IPS-18a (cell line): Measurements from ENCODE around the gene RAI1.

Experiments
- H3K27ac ChIP-seq: one replicate; pipeline ENCODE4 v1.5.1; 2013; ENCODE audit warnings: low read length
- H3K27me3 ChIP-seq: one replicate; pipeline ENCODE4 v1.6.1; 2013; ENCODE audit warnings: mild to moderate bottlenecking, low read length; ENCODE audit not compliant: control insufficient read depth, insufficient read depth
- H3K36me3 ChIP-seq: one replicate; pipeline ENCODE4 v1.6.1; 2013; ENCODE audit warnings: low read depth, low read length; ENCODE audit not compliant: control insufficient read depth
- H3K4me1 ChIP-seq: one replicate; pipeline ENCODE4 v1.6.1; 2013; ENCODE audit warnings: low read depth, low read length; ENCODE audit not compliant: control insufficient read depth
- H3K4me3 ChIP-seq: one replicate; pipeline ENCODE4 v1.5.1; 2013; ENCODE audit warnings: low read length
- H3K9ac ChIP-seq: one replicate; pipeline ENCODE4 v1.6.1; 2013; ENCODE audit warnings: mild to moderate bottlenecking, low read length, moderate library complexity
- H3K9me3 ChIP-seq: one replicate; pipeline ENCODE4 v1.6.1; 2013; ENCODE audit warnings: low read depth, low read length; ENCODE audit not compliant: control insufficient read depth

The RAI1 gene

GRCh38 chr17:17666111-17666714 lies 15.0 kb upstream of the RAI1 start:
- no peaks in the 10 kb centered on the region for H3K4me1 ChIP-seq
- no peaks in the 10 kb centered on the region for H3K27me3 ChIP-seq
- H3K4me3 ChIP-seq, result no peak overlapping the region
- H3K9ac ChIP-seq, result no peak overlapping the region
- no peak overlapping the region for H3K27ac ChIP-seq
- no peaks in the 10 kb centered on the region for H3K36me3 ChIP-seq
- no peaks in the 10 kb centered on the region for H3K9me3 ChIP-seq

DNA sequence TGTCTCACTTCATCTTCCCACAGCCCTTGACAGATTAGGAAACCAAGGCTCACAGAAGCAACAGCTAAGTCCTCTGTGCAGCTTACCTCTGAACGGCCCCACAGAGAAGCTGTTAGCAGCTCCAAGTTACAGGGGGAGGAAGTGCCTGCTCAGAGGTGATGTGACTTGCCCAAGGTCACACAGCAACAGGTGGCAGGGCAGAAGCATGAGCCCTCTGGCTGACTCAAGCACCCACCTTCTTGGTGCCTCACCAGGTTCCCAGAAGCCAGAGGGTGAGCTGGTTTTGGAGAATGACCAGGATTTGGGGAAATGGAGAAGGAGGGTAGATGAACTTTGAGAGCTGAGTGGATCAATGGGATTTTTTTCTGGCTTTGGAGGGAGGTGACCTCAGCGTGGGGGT lies 14.0 kb upstream of the RAI1 start:
- Histone ChIP-seq H3K4me3 (no peak overlapping the region), H3K9me3 (no peaks in the 10 kb centered on the region), H3K9ac (no peak overlapping the region), H3K27me3 (no peaks in the 10 kb centered on the region), H3K36me3 (no peaks in the 10 kb centered on the region), H3K27ac (no peak overlapping the region), H3K4me1 (no peaks in the 10 kb centered on the region)

- Histone ChIP-seq H3K9ac (no peak overlapping the region), H3K27ac (no peak overlapping the region), H3K36me3 (no peaks in the 10 kb centered on the region), H3K9me3 (no peaks in the 10 kb centered on the region), H3K4me3 (no peak overlapping the region), H3K27me3 (peaks cover 3% of the 10 kb centered on the region), H3K4me1 (no peaks in the 10 kb centered on the region)
Measured at GRCh38 chr17:17667947-17668346, 13.3 kb upstream of the RAI1 start.

GRCh38 chr17:17668358-17668757 lies 12.9 kb upstream of the RAI1 start:
- H3K4me3 ChIP-seq, result no peak overlapping the region
- H3K9me3 ChIP-seq, result no peaks in the 10 kb centered on the region
- peaks cover 7% of the 10 kb centered on the region for H3K27me3 ChIP-seq
- H3K4me1 ChIP-seq, result no peaks in the 10 kb centered on the region
- no peak overlapping the region for H3K9ac ChIP-seq
- no peaks in the 10 kb centered on the region for H3K36me3 ChIP-seq
- no peak overlapping the region for H3K27ac ChIP-seq

DNA sequence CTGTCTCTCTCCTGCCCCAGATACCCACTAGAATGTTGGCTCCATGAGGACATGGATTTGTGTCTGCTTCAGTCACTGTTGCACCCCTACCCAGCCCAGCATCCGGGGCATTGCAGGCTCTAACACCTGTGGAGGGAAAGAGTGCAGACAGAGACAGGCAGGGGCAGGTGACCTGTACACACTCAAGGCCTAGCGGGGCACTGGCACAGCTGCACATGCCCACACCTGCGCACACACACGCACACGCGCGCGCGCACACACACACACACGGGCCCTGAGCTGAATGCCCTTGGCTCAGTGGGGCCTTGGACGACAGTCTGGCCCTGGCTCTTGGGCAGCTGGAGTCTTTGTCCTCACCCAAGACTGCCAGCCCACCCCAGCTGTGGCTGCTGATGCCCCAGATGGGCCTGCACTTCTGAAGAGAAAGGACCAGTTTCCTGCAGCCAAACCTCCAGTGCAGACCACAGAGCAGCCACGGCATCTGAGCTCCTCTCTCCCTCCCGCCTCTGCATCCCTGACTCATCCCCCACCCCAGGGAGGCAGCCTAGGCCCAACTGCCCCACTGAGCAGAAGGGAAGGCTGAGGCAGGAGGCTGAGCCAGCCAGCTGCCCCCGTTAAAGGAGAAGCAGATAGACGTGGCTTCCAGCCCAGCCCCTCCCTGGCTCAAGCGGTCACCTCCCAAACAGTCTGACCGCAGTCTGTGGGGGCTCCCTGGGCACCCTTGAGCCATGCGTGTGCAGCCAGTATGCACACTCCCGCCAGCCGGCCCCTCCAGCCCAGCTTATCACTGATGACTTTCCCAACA lies 12.3 kb upstream of the RAI1 start:
- Histone ChIP-seq H3K27me3 (peaks cover 12% of the 10 kb centered on the region), H3K36me3 (no peaks in the 10 kb centered on the region), H3K9ac (no peak overlapping the region), H3K9me3 (no peaks in the 10 kb centered on the region), H3K4me3 (no peak overlapping the region), H3K4me1 (no peaks in the 10 kb centered on the region), H3K27ac (no peak overlapping the region)

GRCh38 chr17:17669580-17670235 lies 11.6 kb upstream of the RAI1 start:
- H3K27ac ChIP-seq, result no peak overlapping the region
- H3K9ac ChIP-seq, result no peak overlapping the region
- H3K36me3 ChIP-seq, result no peaks in the 10 kb centered on the region
- no peaks in the 10 kb centered on the region for H3K4me1 ChIP-seq
- H3K4me3 ChIP-seq, result no peak overlapping the region
- H3K9me3 ChIP-seq, result no peaks in the 10 kb centered on the region
- peaks cover 17% of the 10 kb centered on the region for H3K27me3 ChIP-seq

DNA sequence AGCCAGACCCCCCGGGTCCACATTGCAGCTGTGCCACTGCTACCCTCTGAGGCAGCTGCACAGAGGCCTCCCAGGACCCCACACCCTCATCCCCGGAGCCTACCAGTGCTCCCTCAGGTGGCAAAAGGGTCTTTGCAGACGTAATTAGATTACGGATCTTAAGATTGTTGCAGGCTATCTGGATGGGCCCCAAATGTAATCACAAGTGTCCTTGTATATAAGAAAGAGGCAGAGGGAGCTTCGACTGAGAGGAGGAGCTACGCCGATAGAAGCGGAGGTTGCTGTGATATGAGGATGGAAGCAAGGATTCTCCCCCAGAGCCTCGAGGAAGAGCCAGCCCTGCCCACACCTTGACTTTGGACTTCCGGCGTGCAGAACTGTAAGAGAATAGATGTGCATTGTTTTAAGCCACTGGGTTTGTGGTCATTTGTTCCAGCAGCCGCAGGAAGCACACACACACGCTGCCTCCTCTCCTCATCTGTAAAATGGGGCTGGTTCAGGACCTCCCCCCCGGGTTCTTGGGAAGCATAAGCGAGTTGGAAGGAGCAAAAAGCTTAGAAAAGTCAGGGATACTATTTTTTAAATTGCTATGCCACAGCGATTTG lies 10.5 kb upstream of the RAI1 start:
- H3K9ac ChIP-seq, result no peak overlapping the region
- H3K27me3 ChIP-seq, result peaks cover 28% of the 10 kb centered on the region
- no peak overlapping the region for H3K27ac ChIP-seq
- H3K4me1 ChIP-seq, result no peaks in the 10 kb centered on the region
- H3K36me3 ChIP-seq, result no peaks in the 10 kb centered on the region
- no peaks in the 10 kb centered on the region for H3K9me3 ChIP-seq
- H3K4me3 ChIP-seq, result no peak overlapping the region

- Histone ChIP-seq H3K4me1 (no peaks in the 10 kb centered on the region), H3K9ac (no peak overlapping the region), H3K27ac (no peak overlapping the region), H3K9me3 (no peaks in the 10 kb centered on the region), H3K4me3 (no peak overlapping the region), H3K36me3 (no peaks in the 10 kb centered on the region), H3K27me3 (peaks cover 33% of the 10 kb centered on the region)
Measured at GRCh38 chr17:17671369-17672129, 9.7 kb upstream of the RAI1 start.

DNA sequence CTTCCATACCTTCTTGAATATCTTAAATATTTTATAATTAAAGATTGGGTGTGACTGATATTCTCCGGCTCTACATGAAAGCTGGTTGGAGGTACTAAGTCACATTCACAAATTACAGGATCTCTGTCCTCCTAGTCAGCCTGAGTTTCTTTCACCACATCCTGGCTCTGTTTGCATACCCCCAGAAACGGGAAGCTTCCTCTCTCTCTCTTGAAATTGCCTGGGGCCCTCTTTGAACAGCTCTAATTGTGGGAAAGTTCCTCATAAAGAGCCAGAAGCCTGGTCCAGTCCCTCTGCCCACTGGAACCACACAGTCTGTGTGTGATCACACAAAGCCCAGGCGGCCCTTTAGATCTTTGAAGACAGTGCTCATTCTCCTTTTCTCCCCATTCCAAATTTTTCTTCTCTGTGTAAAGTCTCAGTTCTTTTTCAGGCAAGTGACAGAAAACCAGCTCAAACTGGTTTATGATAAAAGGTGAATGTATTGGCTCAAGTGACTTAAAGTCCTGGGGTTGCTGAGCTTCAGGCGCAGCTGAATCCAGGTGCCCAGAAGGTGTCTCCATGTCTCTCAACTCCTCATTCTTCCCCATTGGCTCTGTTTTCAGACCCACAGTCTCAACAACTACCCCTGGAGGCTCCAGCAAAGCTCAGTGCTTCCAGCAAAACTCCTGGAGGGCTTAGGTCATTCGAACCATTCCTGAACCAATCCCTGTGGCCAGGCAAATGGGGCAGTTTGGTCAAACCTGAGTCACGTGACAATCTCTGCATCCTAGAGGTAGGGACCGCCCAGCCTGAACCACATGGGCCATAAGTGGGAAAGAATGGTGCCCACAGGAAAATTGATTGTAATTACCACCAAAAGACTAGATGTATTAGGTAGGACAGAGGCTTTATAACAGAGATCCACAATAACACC lies 8.5 kb upstream of the RAI1 start:
- no peak overlapping the region for H3K27ac ChIP-seq
- no peaks in the 10 kb centered on the region for H3K36me3 ChIP-seq
- peaks cover 44% of the 10 kb centered on the region for H3K27me3 ChIP-seq
- no peak overlapping the region for H3K9ac ChIP-seq
- no peak overlapping the region for H3K4me3 ChIP-seq
- H3K9me3 ChIP-seq, result no peaks in the 10 kb centered on the region
- H3K4me1 ChIP-seq, result no peaks in the 10 kb centered on the region

DNA sequence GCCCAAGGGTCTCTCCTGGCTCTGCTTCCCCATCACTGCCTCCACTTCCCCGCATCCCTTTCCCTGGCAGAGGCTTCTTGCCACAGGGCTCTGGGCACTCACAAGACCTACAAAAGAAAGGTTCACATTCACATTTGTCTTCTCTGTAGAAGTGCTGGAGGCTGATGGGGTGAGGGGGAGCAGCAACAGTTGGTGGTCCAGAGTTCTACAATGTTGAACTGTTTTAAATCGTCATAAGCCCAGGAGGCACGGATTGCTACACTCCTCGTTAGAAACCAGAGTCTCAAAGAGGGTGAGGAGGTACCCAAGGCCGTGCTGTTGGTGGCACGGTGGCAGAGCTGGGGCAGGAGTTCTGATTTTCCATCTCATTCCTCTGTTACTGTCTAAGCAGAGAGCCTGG lies 5.8 kb upstream of the RAI1 start:
- peaks cover 70% of the 10 kb centered on the region for H3K27me3 ChIP-seq
- H3K9ac ChIP-seq, result no peak overlapping the region
- H3K27ac ChIP-seq, result no peak overlapping the region
- H3K9me3 ChIP-seq, result no peaks in the 10 kb centered on the region
- no peak overlapping the region for H3K4me3 ChIP-seq
- no peaks in the 10 kb centered on the region for H3K36me3 ChIP-seq
- H3K4me1 ChIP-seq, result no peaks in the 10 kb centered on the region
